Measurements from ENCODE around the gene SPATA19.

Gene SPATA19

DNA sequence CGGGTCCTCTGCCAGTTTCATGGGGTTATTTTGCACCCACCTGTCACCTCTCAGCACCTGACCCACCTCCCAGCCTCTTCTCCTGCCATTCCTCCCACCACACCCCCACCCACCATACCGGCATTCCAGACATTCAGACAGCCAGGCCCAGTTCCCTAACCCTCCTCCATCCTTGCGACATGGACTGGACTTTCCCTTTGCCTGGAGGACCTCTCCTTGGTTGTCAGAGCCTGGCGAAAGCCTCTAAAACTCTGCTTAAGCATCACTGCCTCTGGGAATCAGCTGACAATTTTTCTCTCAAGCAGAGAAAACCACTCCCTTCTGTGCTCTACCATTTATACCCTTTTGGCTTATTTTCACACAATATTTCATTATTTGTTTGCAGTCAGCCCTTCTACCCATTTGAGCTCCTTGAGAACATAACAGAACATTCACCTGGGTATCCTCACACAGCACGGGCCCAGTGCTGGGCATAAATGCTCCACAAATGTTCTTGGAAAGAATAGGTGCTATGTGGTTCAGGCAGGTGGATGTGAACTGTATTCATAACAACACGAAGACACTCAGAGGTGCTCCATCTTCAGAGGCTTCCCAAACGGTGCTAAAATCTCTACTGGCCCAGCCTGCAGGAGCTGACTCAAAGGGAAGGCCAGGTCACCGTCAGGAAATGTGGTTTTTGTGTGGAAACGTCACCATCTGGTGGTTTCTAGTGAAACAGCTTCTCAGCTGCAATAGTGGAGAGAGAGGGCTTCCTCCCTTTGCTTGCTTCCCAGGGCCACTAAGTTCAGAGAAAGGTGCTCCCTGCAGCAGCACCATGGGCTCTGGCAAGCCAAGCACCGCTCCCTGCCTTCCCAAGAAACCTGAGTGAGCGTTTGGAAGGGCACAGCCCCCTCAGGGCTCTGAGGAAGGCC lies 10.4 kb downstream of the SPATA19 start:
- DNase-seq, result peak; percentile 15

- no peak for DNase-seq
Measured at GRCh38 chr11:133833898-133834681, 11.2 kb downstream of the SPATA19 start.

- no peak for DNase-seq
Measured at GRCh38 chr11:133832991-133833897, 12.1 kb downstream of the SPATA19 start.

GRCh38 chr11:133832096-133832990 lies 13.0 kb downstream of the SPATA19 start:
- DNase-seq, result no peak

DNA sequence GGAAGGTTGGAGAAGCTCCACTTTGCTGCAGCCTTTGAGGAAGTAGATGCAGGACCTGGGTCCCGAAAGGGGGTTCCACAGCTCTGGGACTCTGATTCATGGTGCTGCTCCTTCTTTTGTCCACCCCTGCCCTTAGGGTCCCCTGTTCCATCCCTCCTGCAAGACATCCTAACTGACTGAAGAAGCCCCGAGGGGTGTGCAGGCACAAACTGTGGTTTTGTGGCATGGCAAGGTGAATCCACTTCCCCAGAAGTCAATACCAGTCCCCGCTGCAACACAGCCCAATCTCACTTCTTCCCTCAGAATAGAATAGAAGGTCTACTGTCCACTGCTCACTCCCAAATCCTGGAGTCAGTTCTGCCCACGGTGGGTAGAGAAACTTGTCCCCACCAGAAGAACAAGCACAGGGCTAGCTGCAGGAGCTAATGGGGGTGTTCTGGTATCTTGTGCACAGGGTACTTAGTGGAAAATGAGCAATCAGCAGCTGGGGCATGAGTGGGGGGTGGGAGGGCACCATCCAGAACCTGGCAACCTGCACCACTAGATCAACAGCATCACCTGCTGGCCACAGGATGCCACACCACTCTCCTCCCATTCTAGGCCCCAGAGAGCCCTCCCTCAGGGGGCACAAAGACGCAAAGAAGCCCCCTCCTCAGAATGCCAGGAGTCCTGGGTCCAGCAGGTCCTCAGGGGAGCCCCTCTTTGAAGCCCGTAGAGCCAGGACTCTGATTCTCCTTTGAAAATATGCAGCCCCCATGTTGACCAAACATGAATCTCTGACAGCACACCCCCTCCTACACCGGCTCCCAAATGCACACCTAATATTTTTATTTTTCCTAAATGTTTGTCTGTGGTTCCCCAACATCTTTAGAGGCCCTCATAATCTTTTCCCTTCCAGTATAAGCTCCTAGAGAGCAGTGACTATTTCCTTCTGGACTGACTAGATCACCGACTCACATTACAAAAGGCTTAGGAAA lies 14.1 kb downstream of the SPATA19 start:
- no peak for DNase-seq

- no peak for DNase-seq
Measured at GRCh38 chr11:133829566-133829965, 15.7 kb downstream of the SPATA19 start.

DNA sequence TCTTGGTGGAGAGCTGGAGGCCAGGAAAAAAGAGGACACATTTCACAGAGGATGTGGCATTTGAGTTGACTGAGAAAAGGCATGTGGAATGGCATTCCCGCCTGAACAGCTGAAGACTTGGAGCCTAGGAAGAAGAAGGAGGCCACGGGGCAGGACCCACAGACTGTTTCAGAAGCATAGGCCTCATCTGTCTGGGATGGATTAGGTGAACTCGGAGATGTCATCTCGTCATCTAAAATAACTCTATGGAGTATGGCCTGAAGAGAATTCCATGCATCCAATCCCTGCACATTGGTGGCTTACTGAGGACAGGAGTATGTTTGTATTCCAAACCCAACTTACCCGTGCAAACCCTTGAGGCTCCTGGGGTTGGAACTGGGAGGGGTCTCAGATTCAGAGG lies 16.4 kb downstream of the SPATA19 start:
- DNase-seq, result no peak

GRCh38 chr11:133827556-133827955 lies 17.8 kb downstream of the SPATA19 start:
- DNase-seq, result no peak

DNA sequence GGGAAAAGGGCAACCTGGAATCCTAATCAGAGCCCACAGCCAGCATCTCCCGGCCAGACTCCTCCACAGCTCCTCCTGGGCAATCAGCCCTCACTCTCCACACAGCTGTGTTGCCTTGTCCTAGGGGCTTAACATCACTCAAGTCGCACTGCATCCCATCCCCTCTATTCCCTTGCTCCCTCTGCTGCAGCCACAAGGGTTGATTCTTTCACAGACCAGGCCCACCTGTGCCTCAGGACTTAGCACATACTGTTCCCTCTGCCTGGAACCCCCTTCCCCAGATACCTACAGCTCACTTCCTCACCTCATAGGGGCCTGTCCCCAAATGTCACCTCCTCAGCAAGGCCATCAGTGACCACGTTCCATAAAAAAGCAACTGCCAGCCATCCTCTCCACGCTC lies 18.4 kb downstream of the SPATA19 start:
- DNase-seq, result no peak

- no peak for DNase-seq
Measured at GRCh38 chr11:133825666-133826065, 19.6 kb downstream of the SPATA19 start.

- DNase-seq, result no peak
Measured at GRCh38 chr11:133825156-133825555, 20.2 kb downstream of the SPATA19 start.

DNA sequence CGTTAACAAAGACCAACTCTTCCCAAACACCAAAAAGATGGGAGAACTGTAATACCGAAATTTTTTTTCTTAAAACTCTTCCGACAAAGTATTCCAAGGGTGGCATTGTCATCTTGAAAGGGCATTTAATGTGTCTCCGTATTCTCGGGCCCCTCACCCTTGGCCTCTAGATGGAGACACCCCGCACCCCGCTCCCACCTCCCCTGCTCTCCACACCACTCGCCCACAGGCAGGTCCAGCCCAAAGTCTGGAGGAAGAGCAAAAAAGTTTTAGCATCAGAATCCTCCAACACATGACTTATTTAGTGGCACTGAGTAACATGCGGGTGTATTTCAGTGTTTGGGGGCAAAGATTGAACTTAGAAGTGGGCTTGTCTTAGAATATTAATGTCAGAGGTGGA lies 20.7 kb downstream of the SPATA19 start:
- no peak for DNase-seq

DNA sequence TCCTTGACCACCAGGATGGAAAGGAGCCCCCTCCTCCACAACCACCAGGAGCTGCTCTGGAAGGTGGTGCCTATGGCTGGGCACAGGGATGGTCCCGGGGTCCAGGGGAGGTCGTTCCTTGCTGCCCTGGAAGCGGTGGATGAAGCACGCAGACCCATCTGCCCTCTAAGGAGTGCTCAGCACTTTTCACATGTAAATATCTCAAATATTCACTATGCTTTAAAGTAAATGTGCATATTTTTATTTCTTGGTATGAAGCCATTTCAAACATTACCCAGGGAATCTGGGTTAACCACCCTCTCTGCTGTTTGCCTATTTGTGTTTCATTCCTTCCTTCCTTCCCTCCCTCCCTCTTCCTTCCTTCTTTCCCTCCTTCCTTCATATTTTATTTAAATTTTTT lies 21.7 kb downstream of the SPATA19 start:
- no peak for DNase-seq

DNA sequence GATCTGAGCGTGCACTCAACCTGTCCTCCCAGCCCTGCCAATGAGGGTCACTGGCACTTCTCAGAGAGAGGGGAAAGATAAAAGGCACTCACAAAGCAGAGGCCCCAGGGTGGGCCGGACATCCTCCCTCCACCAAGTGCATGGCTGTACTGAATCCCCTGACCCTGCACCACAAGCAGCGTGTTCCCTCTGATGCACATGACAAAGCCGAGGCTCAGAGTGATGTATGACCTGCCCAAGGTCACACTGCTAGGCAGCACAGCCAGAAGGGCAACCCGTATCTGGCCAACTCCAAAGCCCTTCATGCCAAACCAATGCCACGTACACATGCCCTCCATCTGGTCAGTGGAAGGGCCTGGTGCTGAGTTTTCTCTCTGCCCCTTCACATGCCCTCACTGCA lies 22.1 kb downstream of the SPATA19 start:
- no peak for DNase-seq

DNA sequence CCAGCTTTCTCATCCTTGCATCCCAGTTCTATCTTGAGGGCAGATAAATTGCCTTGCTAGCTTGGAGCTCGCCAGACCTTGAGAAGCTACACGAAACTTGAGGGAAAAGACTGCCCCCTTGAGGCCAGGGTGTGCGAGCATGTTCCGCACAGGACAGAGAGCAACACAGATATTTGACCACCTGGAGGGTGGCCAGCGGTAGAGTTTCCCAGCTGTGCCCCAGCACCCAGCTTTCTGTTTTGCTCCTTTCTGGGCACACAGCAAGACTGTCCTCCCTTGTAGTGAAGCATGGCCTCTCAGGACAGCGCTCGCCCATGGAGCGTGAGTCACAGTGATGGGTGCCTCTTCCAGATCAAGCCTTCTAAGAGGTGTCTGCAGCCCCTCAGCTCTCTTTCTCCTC lies 23.5 kb downstream of the SPATA19 start:
- peak; percentile 15 for DNase-seq

- DNase-seq, result no peak
Measured at GRCh38 chr11:133819746-133820315, 25.5 kb downstream of the SPATA19 start.

GRCh38 chr11:133819114-133819513 lies 26.2 kb downstream of the SPATA19 start:
- no peak for DNase-seq

DNA sequence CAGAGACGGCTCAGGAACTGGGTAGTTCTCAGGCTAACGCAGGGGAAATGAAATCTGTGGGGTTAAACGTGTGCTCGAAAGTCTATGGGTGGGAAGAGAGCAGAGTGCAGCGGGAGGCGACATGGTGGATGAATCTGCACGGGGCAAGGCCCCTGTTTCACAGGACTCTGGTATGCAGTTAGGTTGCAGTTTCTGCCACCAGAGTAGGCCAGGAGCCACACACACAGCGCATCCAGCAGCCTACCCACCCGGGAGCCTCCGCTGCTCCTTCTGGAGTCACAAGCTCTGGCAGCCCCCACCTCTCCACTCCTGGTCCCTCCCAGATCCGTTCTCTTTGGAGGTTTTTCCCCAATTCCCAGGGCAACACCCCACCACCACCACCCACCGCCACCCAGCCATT lies 27.0 kb downstream of the SPATA19 start:
- no peak for DNase-seq

DNA sequence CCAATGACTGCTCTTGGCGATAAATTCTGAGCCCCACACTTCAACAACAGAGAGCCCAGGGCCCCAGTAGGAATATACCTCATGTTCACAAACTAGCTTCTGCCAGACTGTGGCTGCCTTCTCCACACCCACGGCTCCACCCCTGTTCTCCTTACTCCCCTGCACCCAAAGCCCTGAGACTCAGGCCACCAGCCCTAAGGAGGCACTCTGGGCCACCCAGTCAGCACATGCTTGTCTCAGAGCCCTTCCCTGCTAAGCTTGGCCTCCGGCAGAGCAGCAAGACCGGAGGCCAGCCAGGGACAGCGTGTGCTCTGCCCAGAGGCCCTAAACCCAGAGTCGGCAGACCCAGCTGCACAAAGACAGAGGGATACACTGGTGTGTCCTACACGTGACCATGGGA lies 27.9 kb downstream of the SPATA19 start:
- no peak for DNase-seq

DNA sequence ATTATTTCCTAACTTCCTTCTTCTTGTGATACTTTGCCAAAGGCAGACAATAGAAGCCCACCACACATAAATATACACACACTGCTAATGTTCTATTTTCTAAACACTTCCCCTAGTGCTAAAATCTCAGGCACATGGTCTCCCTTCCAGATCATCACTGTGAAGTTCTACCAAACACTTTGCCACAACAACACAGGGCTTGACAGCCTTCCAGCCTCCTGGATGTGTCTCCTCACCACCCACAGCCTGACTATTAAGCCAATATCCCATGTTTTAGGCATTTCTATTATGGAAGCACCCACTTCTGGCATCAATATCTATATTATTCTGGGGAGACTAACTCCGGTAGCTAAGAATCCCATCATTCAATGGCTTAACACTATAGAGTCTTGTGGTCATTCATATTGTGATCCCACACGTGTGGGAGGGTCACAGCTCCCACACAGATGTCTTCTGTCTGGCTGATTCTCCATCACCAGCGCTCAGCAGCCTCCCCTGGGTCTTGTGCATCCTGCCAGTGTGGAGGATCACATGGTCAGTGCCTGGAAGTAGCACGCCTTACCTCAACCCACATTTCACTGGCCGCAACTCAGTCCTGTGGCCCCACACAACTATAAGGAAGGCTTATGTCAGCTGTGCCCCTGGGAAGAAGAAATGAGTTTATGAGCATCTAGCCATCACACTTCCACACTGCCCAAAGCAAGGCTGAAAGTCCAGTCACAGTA lies 29.0 kb downstream of the SPATA19 start:
- DNase-seq, result no peak

Data from NCI-H524 treated with DMSO at 0.1 percent for 48 hours (cell line).